Measurements from ENCODE around the gene BTBD10. TPM values are rescaled to one million over a fixed set of nuclear protein-coding genes. Genes with fewer than 3 reads are reported as not detected.

The BTBD10 gene
- 37.6 to 51.1 TPM (median 42.8 TPM) in 5 replicates for total RNA-seq (2022; extraction: Qiagen RNA extraction)

DNA sequence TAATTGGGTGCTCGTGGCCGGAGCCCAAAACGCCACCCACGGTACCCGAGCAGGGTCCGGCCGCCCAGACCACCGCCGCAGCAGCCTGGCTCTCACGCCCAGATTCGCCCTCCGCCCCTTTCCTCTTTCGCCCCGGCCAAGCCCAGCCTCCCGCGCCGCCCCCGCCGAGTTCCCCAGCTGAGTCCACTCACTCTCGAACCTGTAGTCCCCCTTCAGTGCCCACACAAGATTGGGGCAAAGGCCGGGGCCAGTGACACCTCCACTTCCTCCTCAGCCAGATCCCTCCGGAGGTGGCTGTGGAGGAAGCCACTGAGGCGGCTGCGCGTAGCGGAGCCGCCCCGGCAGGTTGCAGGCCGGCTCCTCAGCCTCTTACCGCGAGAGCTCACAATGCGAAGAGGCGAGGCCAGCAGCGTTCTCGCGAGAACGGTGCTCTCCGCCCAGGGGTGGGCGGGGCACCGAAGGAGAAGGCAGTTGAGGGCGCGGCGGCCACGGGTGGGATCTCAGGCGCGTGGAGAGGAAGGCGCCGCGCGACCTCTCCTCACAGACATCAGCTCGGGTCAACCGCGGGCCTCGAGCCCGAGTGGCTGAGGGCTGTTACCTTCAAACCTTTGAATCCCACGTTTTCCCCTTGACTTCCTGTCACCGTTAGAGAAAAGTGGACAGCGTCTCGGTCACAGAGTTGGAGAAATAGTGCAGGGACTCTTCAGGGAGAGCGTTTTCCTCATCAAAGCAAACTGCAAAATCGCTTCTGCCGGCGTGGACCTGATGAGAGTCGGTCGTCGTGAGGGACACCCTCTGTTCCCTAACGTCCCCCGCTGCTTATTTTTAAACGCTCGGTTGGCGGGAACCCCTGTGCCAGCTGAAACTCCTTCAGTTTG, at the start of gene BTBD10:
Gene BTBD10 (minus strand): TSS at position 322 of the 878 bp plus-strand sequence. CDS start 18,098 bp downstream, outside the sequence.

DNA sequence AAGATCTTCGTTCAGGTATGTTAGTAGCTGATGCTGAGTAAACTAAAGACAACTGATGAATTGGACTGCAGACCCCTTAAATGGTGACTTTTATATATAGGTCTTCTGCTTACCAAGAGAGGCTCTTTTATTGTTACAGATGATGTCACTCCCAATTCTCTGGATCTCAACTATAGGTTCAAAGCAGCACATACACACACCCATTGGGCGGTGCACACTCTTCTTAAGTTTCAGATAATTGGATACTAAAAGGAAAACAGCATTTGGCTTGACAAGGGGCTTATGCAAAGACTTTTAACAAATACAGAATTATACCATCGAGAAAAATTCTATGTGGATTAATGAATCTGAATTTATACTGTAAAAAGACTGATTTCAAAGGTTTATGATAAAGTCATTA, 32.9 kb upstream of the BTBD10 start, which contains the start of gene PTH:
Gene PTH (minus strand): TSS at position 69 of the 400 bp plus-strand sequence. CDS start 3,142 bp downstream, outside the sequence.

Other genes starting within 250 kb of the BTBD10 start
- gene BMAL1, start 185.4 kb downstream of the BTBD10 start, total RNA-seq (2022; extraction: Qiagen RNA extraction), result 6.8 to 9.1 TPM (median 7.2 TPM) in 5 replicates
- gene PTH, start 32.8 kb upstream of the BTBD10 start, total RNA-seq (2022; extraction: Qiagen RNA extraction), result not detected in 5 replicates
- 42.3 to 62.2 TPM (median 61.1 TPM) in 5 replicates for gene FAR1, start 205.4 kb upstream of the BTBD10 start, total RNA-seq (2022; extraction: Qiagen RNA extraction)